Measurements from ENCODE around the gene ZNF541.
A peak's percentile ranks its signal among the peaks of the same experiment; 100 is the strongest.

ZNF541 gene

GRCh38 chr19:47549261-47549862, 23.6 kb downstream of the ZNF541 start:
- FAIRE-seq: no peak

GRCh38 chr19:47547199-47547598, 25.7 kb downstream of the ZNF541 start:
- no peak for FAIRE-seq
- DNase-seq (ENCODE audit: extremely low spot score, insufficient read length, low read depth): no peak

More at GRCh38 chr19:47549261-47549862, 23.6 kb downstream of the ZNF541 start:
- DNase-seq (ENCODE audit: extremely low spot score, insufficient read length, low read depth): no peak

GRCh38 chr19:47545061-47545948, 27.6 kb downstream of the ZNF541 start:
- no peak for DNase-seq (ENCODE audit: extremely low spot score, insufficient read length, low read depth)

GRCh38 chr19:47544476-47544875, 28.5 kb downstream of the ZNF541 start:
- DNase-seq (ENCODE audit: extremely low spot score, insufficient read length, low read depth) (no peak), FAIRE-seq (no peak)

More at GRCh38 chr19:47545061-47545948, 27.6 kb downstream of the ZNF541 start:
- FAIRE-seq: no peak

- FAIRE-seq: no peak
- no peak for DNase-seq (ENCODE audit: extremely low spot score, insufficient read length, low read depth)
Observed at GRCh38 chr19:47544075-47544474, 28.9 kb downstream of the ZNF541 start.

- FAIRE-seq (no peak), DNase-seq (ENCODE audit: extremely low spot score, insufficient read length, low read depth) (no peak)
Observed at GRCh38 chr19:47542030-47542475, 30.9 kb downstream of the ZNF541 start.

- FAIRE-seq (peak; percentile 92), DNase-seq (ENCODE audit: extremely low spot score, insufficient read length, low read depth) (no peak)
Observed at GRCh38 chr19:47541518-47541917, 31.4 kb downstream of the ZNF541 start.

GRCh38 chr19:47540748-47541147, 32.2 kb downstream of the ZNF541 start:
- DNase-seq (ENCODE audit: extremely low spot score, insufficient read length, low read depth): no peak
- FAIRE-seq: peak; percentile 67

GRCh38 chr19:47539747-47540311, 33.1 kb downstream of the ZNF541 start:
- FAIRE-seq: no peak
- DNase-seq (ENCODE audit: extremely low spot score, insufficient read length, low read depth): no peak

- FAIRE-seq (no peak), DNase-seq (ENCODE audit: extremely low spot score, insufficient read length, low read depth) (no peak)
Observed at GRCh38 chr19:47538812-47539211, 34.1 kb downstream of the ZNF541 start.

GRCh38 chr19:47537493-47537892, 35.5 kb downstream of the ZNF541 start:
- FAIRE-seq (no peak), DNase-seq (ENCODE audit: extremely low spot score, insufficient read length, low read depth) (no peak)

- FAIRE-seq: no peak
- no peak for DNase-seq (ENCODE audit: extremely low spot score, insufficient read length, low read depth)
Observed at GRCh38 chr19:47534628-47535027, 38.3 kb downstream of the ZNF541 start.

- DNase-seq (ENCODE audit: extremely low spot score, insufficient read length, low read depth): no peak
- FAIRE-seq: no peak
Observed at GRCh38 chr19:47531640-47532387, 41.1 kb downstream of the ZNF541 start.

GRCh38 chr19:47529018-47529742, 43.8 kb downstream of the ZNF541 start:
- DNase-seq (ENCODE audit: extremely low spot score, insufficient read length, low read depth) (no peak), FAIRE-seq (no peak)

- FAIRE-seq (no peak), DNase-seq (ENCODE audit: extremely low spot score, insufficient read length, low read depth) (no peak)
Observed at GRCh38 chr19:47526798-47527197, 46.1 kb downstream of the ZNF541 start.

- no peak for DNase-seq (ENCODE audit: extremely low spot score, insufficient read length, low read depth)
- no peak for FAIRE-seq
Observed at GRCh38 chr19:47523473-47523872, 49.5 kb downstream of the ZNF541 start.

All from GM18507 (cell line).